GM19239 (cell line): ENCODE results near the gene IGSF6.
"Not testable (repeated sequence)": the region's sequence is repeated elsewhere in the genome, so short reads cannot be mapped to it uniquely, and the experiment has no call there.

Experiments used
- DNase-seq: peaks from one replicate; pipeline ENCODE4 v3.0.0; 2011; ENCODE audit warnings: low spot score; ENCODE audit not compliant: insufficient read length
- FAIRE-seq: peaks from 2 replicates; lab custom pipeline; 2011; peaks lifted over from hg19 to GRCh38; lab: Jason Lieb, UNC

The IGSF6 gene

DNA sequence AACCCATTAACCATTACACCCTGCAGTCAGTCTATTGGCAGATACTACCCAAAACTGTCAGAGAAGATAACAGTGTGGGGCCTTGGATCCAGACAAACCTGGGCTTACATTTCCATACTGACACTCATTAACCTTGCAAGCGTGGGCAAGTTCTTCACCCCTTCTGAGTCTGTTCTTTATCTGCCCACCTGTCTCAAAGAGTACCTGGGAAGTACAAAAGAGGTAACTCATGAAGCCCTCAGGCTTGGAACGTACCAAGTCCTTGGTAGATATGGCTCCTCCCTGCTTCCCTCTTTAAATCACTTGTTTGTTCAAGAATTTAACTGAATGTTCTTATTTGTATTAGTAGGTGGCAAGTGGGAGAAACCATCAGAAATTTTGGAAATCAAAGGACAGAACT is 2.5 kb upstream of the IGSF6 start:
- no peak for DNase-seq
- FAIRE-seq: no peak

DNA sequence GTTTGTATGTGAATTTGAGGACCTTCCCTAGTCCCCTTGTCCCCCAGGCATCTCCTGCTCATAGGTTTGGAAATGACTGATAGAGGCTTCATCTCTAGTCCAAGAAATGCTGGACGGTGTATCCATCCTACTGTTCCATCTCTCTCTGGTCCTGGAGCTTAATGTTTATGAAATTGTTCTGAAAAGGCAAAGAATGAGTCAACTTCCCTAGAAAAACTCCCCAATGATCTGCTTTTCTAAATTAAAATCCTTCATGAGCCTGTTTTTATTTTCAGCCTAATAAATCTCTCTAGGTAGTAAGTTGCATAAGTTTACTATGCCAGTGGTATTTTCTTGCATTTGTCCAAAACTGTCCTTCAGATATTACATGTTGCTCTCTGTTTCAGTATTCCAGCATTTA is 2.1 kb upstream of the IGSF6 start:
- no peak for DNase-seq
- FAIRE-seq: no peak

DNA sequence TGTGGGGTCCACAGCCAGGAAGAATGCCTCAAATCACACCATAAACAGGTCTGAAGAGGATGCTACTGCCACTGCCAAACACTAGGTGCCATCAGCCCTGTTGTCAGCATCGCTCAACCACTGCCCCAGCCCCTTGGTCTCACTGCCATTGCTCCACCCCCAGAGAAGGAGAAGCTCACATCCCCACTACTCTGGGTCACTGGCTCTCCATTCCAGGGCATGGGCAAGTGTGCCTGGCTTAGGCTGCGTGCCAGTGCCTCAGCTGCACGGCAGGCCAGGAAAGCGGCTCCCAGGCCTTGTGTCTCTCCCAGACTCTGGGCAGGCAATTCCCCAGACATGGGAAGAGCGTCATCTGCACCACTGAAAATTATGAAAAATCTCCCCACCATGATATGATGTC is 1.2 kb upstream of the IGSF6 start:
- no peak for FAIRE-seq
- DNase-seq: no peak

DNA sequence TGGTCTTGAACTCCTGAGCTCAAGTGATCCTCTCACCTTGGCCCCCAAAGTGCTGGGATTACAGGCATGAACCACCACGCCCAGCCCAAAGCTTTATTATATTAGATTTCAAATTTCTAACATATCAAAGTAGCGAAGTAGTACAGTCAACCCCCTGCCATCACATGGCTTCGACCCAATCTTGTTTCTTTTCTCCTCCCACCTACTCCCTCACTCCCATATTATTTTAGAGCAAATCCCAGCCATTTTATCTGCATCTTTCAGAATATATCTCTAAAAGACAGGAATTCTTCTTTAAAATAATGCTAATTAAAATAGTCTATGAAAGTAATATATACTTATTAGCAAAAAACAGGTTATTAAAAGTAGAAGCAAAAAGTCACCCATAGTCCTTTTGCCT is 893 bp downstream of the IGSF6 start:
- DNase-seq (no peak), FAIRE-seq (no peak)

DNA sequence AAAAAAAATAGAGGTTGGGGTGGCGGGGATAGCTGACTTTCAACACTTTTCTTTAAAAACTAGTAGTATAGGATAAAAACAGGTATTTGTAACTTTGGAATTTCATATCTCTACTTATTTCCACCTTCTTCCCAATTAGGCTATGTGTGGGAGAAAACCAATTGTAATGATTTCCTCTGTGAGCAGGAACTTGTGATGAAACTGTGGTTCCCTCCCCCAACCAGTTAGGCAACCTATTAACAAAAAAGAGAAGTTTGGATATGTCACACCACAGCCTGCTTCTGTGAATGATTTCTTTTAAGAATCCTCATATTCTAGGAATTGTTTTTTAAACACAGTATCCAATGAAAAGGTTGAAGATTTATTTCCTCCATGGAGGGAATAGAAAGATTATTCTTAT is 1.9 kb downstream of the IGSF6 start:
- no peak for DNase-seq
- no peak for FAIRE-seq

DNA sequence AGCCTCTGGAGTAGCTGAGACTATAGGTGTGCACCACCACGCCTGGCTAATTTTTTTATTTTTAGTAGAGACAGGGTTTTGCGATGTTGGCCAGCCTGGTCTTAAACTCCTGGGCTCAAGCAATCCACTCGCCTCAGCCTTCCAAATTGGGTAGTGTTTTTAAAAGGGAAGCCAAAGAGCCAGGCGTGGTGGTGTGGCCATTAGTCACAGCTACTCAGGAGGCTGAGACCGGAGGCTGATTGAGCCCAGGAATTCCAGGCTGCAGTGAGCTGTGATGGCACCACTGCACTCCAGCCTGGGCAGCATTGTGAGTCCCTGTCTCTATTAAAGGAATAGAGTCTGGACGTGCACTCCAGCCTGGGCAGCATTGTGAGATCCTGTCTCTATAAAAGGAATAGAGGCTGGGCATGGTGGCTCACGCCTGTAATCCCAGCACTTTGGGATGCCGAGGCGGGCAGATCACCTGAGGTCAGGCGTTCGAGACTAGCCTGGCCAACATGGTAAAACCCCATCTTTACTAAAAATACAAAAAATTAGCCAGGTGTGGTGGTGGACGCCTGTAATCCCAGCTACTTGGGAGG is 2.5 kb downstream of the IGSF6 start:
- FAIRE-seq, DNase-seq: not testable (repeated sequence)

DNA sequence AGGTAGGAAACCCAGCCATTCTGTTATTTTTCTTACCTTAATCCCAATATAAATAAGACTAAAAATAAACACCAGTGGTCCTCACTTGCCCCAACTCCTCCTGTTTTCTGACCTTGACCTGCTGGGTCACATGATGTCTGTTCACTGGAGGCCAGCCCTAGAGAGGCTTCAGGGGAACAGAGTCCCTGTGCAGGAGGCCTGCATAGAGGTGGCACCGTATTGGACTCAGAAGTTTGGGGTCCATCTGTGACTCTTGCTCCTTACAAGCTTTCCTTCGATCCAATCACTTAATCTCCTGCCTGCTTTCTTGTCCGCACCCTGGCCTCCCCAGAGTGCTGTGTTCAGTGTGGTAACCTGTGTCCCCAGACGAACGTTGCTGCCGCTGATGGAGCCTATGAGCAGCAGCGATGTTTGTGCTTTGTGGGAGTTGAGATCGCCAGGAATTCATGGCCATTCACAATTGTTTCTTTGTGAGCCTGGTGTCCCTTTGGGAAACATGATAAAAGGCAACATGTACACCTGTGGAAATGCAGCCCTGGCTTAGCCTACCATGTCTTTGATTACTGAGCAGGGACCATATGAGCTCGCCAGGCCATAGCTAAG is 4.7 kb downstream of the IGSF6 start:
- no peak for FAIRE-seq
- DNase-seq: no peak

DNA sequence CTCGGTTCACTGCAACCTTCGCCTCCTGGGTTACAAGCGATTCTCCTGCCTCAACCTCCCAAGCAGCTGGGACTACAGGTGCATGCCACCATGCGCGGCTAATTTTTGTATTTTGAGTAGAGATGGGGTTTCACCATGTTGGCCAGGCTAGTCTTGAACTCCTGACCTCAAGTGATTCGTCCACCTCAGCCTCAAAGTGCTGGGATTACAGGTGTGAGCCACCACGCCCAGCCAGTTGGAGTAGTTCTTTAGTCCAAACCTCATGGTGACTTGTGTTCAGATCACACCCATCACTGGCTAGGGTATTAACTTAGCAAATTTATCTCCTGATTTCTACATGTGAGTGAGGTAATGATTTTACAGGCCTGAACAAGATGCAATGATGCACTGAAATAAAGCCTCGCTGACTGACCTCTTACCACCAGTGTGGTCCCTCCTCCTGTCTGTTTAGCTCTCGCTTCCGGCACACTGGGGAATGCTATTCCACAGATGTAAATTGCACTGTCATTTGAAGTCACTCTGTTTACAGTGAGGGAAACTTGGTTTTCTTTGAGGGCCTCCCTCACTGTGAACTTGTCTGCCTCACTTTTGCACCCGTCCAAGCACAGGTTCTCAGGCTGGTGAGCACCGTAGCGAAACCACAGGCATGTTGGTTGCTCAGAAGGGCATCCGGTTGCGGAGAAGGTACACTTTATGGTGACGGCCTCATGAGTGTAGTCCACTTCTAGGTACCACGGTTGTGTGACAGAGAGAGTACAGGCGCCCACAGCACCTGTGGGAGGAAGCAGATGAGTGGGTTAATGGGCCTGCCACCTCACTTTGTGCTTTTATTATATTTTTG is 5.5 kb downstream of the IGSF6 start:
- DNase-seq (peak; percentile 57), FAIRE-seq (peak; percentile 99)

DNA sequence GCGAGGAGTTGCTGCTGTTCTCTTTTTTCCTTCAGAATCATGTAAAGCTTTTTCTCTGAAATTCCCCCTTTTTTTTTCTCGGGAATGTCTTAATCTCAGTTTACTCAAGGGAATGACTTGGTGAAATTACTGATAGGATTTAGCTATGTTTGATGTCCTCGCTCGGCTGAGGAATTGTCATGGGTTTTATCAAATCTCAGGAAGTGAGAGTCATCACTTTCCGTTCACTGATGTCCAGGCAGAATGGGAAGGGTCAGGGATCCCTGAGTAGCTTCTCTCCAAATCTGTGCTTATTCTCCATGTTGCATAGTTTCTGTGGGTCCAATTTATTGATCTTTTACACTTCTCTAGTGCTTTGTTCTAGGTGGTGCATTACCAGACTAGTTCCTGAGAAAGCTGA is 6.3 kb downstream of the IGSF6 start:
- FAIRE-seq (peak; percentile 23), DNase-seq (no peak)

DNA sequence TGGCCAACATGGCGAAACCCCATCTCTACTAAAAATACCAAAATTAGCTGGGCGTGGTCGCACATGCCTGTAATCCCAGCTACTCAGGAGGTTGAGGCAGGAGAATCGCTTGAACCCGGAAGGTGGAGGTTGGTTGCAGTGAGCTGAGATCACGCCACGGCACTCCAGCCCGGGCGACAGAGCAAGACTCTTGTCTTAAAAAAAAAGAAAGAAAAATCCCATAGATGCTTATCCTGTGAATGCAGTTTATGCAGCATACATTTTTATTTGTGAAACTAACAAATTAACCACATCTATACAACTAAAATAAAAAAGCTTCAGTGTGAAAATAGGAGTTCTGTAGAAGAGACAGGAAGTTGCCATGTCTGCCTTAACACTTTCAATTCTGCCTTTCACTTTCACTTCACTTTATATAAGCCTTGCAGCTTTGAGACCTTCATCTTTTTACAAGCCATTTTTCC is 7.1 kb downstream of the IGSF6 start:
- FAIRE-seq (peak; percentile 89), DNase-seq (no peak)

DNA sequence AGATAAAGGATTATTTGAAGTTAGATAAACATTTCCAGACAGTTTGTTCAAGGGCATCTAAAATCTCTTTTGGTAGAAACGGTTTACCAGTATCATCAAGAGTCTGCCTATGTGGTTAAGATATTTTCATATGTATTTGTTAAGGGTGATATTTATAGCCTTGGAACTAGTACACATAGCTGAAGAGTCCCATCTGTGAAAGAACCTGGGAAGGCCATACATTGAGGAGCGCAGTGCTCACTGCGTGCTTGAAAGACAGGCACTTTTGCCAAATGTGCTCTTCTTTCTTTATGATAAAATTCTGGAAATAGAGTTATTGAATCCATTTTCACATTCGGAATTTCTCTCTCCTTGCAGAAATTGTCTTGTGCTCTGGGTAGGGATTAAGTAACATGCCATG is 7.7 kb downstream of the IGSF6 start:
- FAIRE-seq (peak; percentile 72), DNase-seq (no peak)

DNA sequence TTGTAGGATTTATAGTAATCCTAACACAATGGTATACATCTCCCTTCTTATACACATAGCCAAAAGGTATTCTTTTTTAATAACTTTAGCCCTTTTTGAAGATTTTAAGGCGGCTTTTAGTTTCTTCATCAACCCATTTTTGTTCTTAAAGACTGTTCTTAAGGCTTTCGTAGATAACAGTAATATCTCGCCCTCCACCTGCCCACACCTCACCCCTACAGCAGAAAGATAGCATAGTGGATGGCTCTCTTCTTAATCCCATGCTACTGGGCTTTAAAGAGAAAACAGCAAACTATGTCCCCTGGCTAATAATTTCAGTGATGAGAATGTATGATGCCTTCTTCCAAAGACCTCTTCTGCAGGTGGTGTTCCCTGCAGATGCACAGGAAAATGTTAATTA is 8.6 kb downstream of the IGSF6 start:
- FAIRE-seq (peak; percentile 35), DNase-seq (no peak)

DNA sequence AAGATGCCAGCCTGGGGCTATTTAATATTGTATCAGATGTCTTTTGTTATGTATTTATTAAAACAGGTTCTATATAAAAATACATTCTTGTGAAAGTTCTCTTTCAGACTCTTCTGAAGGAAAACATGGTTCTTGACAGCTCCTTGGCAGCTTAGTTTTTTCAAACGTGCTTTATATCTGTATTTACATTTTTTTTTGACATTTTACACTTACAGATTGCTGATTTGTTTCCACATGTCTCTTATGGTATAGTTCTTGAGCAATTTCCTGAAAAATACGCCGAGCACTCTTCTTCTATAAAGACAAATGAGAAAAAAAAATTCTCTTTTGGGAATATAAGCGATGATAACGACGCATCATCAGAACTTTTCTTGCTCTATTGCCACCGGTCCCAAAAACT is 9.5 kb downstream of the IGSF6 start:
- no peak for DNase-seq
- no peak for FAIRE-seq

DNA sequence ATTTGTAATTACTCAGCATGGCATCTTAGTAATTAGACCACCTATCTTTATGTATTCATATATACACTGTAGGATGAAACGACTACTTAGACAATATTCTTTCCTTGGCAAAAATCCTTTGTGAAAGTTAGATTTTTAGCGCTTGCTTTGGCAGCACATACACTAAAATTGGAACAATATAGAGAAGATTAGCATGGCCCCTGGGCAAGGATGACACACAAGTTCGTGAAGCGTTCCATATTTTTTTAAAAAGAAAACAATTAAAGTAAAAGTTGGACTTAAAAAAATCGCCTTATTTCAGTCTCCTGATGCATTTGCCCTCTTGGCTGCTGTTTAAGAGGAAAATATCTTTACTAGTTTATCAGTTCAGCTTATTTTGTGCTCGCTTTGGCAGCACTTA is 10.5 kb downstream of the IGSF6 start:
- DNase-seq (no peak), FAIRE-seq (no peak)

DNA sequence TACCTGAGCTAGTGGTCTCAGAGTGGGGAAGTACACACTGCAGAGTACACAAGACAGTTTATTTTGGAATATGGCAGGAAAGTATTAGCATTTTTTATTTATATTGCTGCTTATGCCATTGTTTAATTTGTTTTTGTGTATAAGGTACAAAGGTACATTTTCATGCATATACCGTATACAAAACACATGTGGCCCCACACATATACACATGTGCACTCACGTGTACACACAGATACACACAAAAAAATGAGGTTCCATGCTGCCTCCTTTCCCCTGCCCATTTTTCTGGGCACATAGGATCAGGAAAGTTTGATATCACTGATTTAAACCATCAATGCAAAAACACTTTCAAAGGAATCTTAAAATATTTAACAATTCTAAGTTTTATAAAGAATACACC is 12.9 kb downstream of the IGSF6 start:
- DNase-seq: no peak
- no peak for FAIRE-seq

DNA sequence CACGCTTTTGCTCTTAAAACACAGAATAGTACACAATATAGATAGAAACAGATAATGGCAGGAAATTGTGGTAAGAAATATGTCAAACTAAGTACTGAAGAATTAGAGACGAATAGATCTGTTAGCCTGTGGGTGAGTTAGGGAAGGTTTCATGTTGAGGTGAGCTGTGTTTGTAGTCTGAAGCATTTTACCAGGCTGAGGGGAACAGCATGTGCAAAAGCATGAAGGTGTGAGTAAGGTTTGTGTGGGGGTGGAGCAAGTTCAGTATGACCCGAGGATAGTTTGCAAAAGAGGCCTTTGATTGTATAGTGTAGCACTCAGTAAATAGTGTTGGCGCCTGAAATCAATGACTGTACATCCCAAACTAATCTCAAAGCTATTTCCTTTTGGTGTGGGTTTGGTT is 13.8 kb downstream of the IGSF6 start:
- FAIRE-seq (no peak), DNase-seq (no peak)

DNA sequence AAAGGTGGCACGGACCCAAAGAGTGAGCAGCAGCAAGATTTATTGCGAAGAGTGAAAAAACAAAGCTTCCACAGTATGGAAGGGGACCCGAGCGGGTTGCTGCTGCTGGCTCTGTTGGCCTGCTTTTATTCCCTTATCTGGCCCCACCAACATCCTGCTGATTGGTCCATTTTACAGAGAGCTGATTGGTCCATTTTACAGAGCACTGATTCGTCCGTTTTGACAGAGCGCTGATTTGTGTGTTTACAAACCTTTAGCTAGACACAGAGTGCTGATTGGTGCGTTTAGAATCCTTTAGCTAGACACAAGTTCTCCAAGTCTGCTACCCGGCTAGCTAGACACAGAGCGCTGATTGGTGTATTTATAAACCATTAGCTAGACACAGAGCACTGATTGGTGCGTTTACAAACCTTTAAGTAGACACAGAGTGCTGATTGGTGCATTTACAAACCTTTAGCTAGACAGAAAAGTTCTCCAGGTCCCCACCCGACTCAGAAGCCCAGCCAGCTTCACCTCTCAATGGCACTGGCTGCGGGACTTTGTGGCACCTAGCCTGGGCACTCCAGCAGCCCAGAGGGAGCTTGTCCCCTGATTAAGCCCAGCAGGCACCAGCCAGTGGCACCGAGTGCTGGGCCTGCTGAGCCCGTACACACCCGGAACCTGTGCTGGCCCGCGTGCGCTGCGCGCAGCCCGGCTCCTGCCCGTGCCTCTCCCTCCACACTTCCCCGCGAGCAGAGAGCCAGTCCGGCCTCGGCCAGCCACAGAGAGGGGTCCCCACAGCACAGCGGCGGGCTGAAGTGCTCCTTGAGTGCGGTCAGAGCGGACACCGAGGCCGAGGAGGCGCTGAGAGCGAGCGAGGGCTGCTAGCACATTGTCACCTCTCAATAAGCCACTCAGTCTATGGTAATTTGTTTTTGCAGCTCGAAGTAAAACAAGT is 15.1 kb downstream of the IGSF6 start:
- DNase-seq: no peak
- no peak for FAIRE-seq

DNA sequence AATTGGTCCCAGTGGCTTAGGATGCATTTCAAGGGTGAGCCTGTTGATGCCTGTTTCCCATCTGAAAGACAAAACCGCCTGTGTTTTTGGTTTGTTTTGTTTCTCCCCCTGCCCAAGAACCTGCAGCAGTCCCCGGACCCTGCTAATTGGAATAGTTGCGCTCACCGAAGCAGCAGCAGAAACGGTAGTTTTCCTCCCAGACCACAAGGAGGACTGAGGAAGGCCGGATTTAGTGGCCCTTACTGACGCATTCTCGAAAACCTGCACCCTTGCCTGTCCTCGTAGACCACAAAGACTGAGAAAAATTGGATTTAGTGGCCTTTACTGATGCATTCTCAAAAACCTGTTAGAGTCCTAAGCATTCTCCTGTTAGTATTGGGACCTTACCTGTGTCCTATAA is 16.7 kb downstream of the IGSF6 start:
- DNase-seq, FAIRE-seq: not testable (repeated sequence)

DNA sequence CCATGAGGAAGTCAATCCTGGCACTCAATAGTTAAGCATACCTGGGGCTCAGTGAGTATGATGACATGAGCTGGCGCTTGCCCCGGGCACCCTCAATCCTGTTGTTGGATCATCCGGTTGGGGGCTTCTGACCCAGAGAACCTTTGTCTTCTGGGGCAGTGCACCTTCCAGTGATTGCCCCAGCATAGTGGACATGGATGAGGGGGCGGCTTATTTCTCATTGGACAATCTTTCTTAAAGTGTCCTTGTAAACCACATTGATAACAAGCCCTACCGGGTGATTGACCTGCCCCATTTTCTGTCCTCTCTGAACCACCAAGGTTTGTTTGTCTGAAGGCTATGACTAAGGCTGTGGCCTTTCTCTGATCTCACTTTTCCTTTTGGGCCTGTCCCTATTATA is 18.2 kb downstream of the IGSF6 start:
- no peak for DNase-seq
- no peak for FAIRE-seq

DNA sequence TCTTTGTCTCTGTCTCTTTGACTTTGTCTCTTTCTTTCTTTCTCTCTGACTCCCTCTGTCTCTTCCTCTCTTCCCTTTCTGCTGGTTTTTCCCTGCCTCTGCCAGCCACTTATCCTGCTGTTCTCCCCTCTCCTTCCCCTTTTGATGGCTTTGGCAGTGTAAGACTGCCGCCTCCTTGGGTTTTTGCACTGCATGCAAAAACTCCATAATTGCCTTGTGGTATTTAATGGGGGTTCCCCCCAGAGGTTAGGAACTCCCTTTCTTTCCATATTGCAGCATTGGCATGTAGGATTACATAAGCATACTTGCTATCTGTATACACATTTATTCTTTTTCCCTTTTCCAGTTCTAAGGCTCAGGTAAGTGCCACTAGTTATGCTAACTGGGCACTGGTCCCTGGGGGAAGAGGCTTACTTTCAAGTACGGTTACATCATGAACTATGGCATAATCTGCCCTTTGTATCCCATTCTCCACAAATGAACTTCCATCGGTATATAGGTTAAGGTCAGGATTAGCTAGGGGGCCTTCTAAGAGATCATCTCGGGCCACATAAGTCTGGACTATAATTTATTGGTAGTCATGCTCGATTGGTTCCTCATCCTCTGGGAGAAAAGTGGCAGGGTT is 20.3 kb downstream of the IGSF6 start:
- DNase-seq, FAIRE-seq: not testable (repeated sequence)
